KMS-11 (cell line): ENCODE measurements around the gene MAGEA2B.
"Not testable (repeated sequence)": the region's sequence is repeated elsewhere in the genome, so short reads cannot be mapped to it uniquely, and the experiment has no call there.

Experiments used
- H2AFZ ChIP-seq: fragments of 200-600 bp; sonication (generic); 2 replicates; pipeline ENCODE4 v1.6.1; 2016; ENCODE audit warnings: antibody characterized with exemption, mixed run types, low read depth
- H3K27ac ChIP-seq: fragments of 200-600 bp; sonication (generic); 2 replicates; pipeline ENCODE4 v1.6.1; 2016; ENCODE audit warnings: mild to moderate bottlenecking, mixed run types
- H3K27me3 ChIP-seq: fragments of 200-600 bp; sonication (generic); 2 replicates; pipeline ENCODE4 v1.6.1; 2017; ENCODE audit warnings: mild to moderate bottlenecking, low read depth, mixed run types, moderate library complexity; ENCODE audit not compliant: insufficient read depth
- H3K36me3 ChIP-seq: fragments of 200-600 bp; sonication (generic); 2 replicates; pipeline ENCODE4 v1.6.1; 2017; ENCODE audit warnings: mild to moderate bottlenecking, mixed run types; ENCODE audit not compliant: insufficient read depth
- H3K4me1 ChIP-seq: fragments of 200-600 bp; sonication (generic); 2 replicates; pipeline ENCODE4 v1.6.1; 2016; ENCODE audit warnings: mild to moderate bottlenecking, low read depth, mixed run types; ENCODE audit not compliant: poor library complexity, severe bottlenecking
- H3K4me2 ChIP-seq: fragments of 200-600 bp; sonication (generic); 2 replicates; pipeline ENCODE4 v1.7.0; 2016; ENCODE audit warnings: mild to moderate bottlenecking, mixed run types
- H3K4me3 ChIP-seq: fragments of 200-600 bp; sonication (generic); IDR thresholded peaks from 2 replicates; pipeline ENCODE4 v1.6.1; 2017; ENCODE audit warnings: low read depth, low read length, mixed read lengths; ENCODE audit not compliant: insufficient read depth
- H3K79me2 ChIP-seq: fragments of 200-600 bp; sonication (generic); 2 replicates; pipeline ENCODE4 v1.6.1; 2016; ENCODE audit warnings: low read depth, mixed run types; ENCODE audit not compliant: insufficient read depth
- H3K9ac ChIP-seq: fragments of 200-600 bp; sonication (generic); 2 replicates; pipeline ENCODE4 v1.6.1; 2016; ENCODE audit warnings: mild to moderate bottlenecking, mixed run types
- H4K20me1 ChIP-seq: fragments of 200-600 bp; sonication (generic); 2 replicates; pipeline ENCODE4 v1.6.1; 2016; ENCODE audit warnings: mild to moderate bottlenecking, mixed run types; ENCODE audit not compliant: insufficient read depth
- CTCF ChIP-seq: fragments of 200-600 bp; sonication (generic); conservative IDR thresholded peaks from 2 replicates; pipeline ENCODE4 v1.6.1; 2017; ENCODE audit warnings: low read depth, mild to moderate bottlenecking, antibody characterized with exemption, low read length, moderate library complexity, mixed read lengths

The MAGEA2B gene

GRCh38 chrX:152713815-152714787, at the start of gene MAGEA2B:
MAGEA2B (plus strand) TSS chrX:152714628; CDS start chrX:152717107, 2,479 bp downstream.
- not testable (repeated sequence) for H3K36me3 ChIP-seq, H3K27ac ChIP-seq, H2AFZ ChIP-seq, H3K9ac ChIP-seq, H3K4me2 ChIP-seq, H3K4me3 ChIP-seq, H3K79me2 ChIP-seq, H3K4me1 ChIP-seq, H4K20me1 ChIP-seq, H3K27me3 ChIP-seq

GRCh38 chrX:152674135-152674534, 40.3 kb upstream of the MAGEA2B start:
- Histone ChIP-seq H3K79me2 (no peaks in the 10 kb centered on the region), H3K4me2 (no peak overlapping the region), H3K9ac (no peak overlapping the region), H3K4me3 (no peak overlapping the region), H3K4me1 (no peaks in the 10 kb centered on the region), H4K20me1 (no peaks in the 10 kb centered on the region), H2AFZ (no peak overlapping the region), H3K36me3 (no peaks in the 10 kb centered on the region), H3K27me3 (no peaks in the 10 kb centered on the region), H3K27ac (no peak overlapping the region)
- TF ChIP-seq CTCF = no peak

- H3K27ac ChIP-seq, H2AFZ ChIP-seq, H3K79me2 ChIP-seq, H3K4me1 ChIP-seq, H3K4me3 ChIP-seq, H3K36me3 ChIP-seq, H3K9ac ChIP-seq, H3K4me2 ChIP-seq, H3K27me3 ChIP-seq, H4K20me1 ChIP-seq: not testable (repeated sequence)
These were observed 39.8 kb upstream of the MAGEA2B start for GRCh38 chrX:152674652-152675051.

- H3K27ac ChIP-seq, H3K36me3 ChIP-seq, H3K79me2 ChIP-seq, H2AFZ ChIP-seq, H3K27me3 ChIP-seq, H3K4me3 ChIP-seq, H3K9ac ChIP-seq, H3K4me1 ChIP-seq, H3K4me2 ChIP-seq, H4K20me1 ChIP-seq: not testable (repeated sequence)
These were observed 33.4 kb upstream of the MAGEA2B start for GRCh38 chrX:152681012-152681411.

GRCh38 chrX:152697952-152698931, 16.2 kb upstream of the MAGEA2B start, which contains the start of gene MAGEA3:
MAGEA3 (plus strand) TSS chrX:152698794; CDS start chrX:152700833, 2,039 bp downstream.
- not testable (repeated sequence) for H3K4me3 ChIP-seq, H3K4me1 ChIP-seq, H3K4me2 ChIP-seq, H3K27ac ChIP-seq, H3K27me3 ChIP-seq, H3K36me3 ChIP-seq, H2AFZ ChIP-seq, H3K79me2 ChIP-seq, H4K20me1 ChIP-seq, H3K9ac ChIP-seq

- H3K27me3 ChIP-seq, H3K36me3 ChIP-seq, H2AFZ ChIP-seq, H3K9ac ChIP-seq, H3K4me2 ChIP-seq, H3K79me2 ChIP-seq, H4K20me1 ChIP-seq, H3K27ac ChIP-seq, H3K4me3 ChIP-seq, H3K4me1 ChIP-seq: not testable (repeated sequence)
These were observed 14.0 kb upstream of the MAGEA2B start for GRCh38 chrX:152700390-152700789.

GRCh38 chrX:152706500-152706899, 7.9 kb upstream of the MAGEA2B start:
- not testable (repeated sequence) for H3K27ac ChIP-seq, H4K20me1 ChIP-seq, H3K27me3 ChIP-seq, H3K4me1 ChIP-seq, H3K4me3 ChIP-seq, H3K4me2 ChIP-seq, H3K36me3 ChIP-seq, H3K9ac ChIP-seq, H2AFZ ChIP-seq, H3K79me2 ChIP-seq

GRCh38 chrX:152709173-152709572, 5.3 kb upstream of the MAGEA2B start, which contains the start of gene CSAG2:
CSAG2 (minus strand) TSS chrX:152709273; CDS start chrX:152709112, 161 bp downstream.
- H3K9ac ChIP-seq, H3K36me3 ChIP-seq, H2AFZ ChIP-seq, H3K4me1 ChIP-seq, H4K20me1 ChIP-seq, H3K4me3 ChIP-seq, H3K4me2 ChIP-seq, H3K27me3 ChIP-seq, H3K27ac ChIP-seq, H3K79me2 ChIP-seq: not testable (repeated sequence)

- H3K79me2 ChIP-seq, H3K9ac ChIP-seq, H3K36me3 ChIP-seq, H4K20me1 ChIP-seq, H3K4me1 ChIP-seq, H3K4me3 ChIP-seq, H3K27ac ChIP-seq, H2AFZ ChIP-seq, H3K4me2 ChIP-seq, H3K27me3 ChIP-seq: not testable (repeated sequence)
These were observed 1.2 kb upstream of the MAGEA2B start for GRCh38 chrX:152713195-152713594.
